Astrocyte (in vitro differentiated cells and primary cell): Measurements from ENCODE around the gene LHPP. TPM values are rescaled to one million over a fixed set of nuclear protein-coding genes. Genes with fewer than 3 reads are reported as not detected.

Experiments
- DNase-seq: peaks from one replicate; pipeline ENCODE4 v3.0.0-alpha.2; 2010; ENCODE audit warnings: low read depth
- FAIRE-seq: peaks from 2 replicates; lab custom pipeline; 2011; peaks lifted over from hg19 to GRCh38; lab: Jason Lieb, UNC
- H2AFZ ChIP-seq: 2 replicates; pipeline ENCODE4 v1.6.0; 2012; ENCODE audit warnings: low read depth, low read length, inconsistent platforms
- H3K27ac ChIP-seq: 2 replicates; pipeline ENCODE4 v1.5.1; 2011; ENCODE audit warnings: low read depth, low read length, inconsistent platforms
- H3K27me3 ChIP-seq: 2 replicates; pipeline ENCODE4 v1.6.0; 2011; ENCODE audit warnings: low read length, inconsistent platforms; ENCODE audit not compliant: insufficient read depth
- H3K36me3 ChIP-seq: 2 replicates; pipeline ENCODE4 v1.5.1; 2011; ENCODE audit warnings: low read length, inconsistent platforms; ENCODE audit not compliant: insufficient read depth
- H3K4me1 ChIP-seq: 2 replicates; pipeline ENCODE4 v1.5.1; 2011; ENCODE audit warnings: low read length, inconsistent platforms; ENCODE audit not compliant: insufficient read depth
- H3K4me2 ChIP-seq: 2 replicates; pipeline ENCODE4 v1.6.0; 2012; ENCODE audit warnings: low read length, inconsistent platforms
- H3K4me3 ChIP-seq: 2 replicates; pipeline ENCODE4 v1.5.1; 2011; ENCODE audit warnings: low read depth, mild to moderate bottlenecking, low read length, inconsistent platforms; ENCODE audit not compliant: insufficient read depth
- H3K79me2 ChIP-seq: 2 replicates; pipeline ENCODE4 v1.6.0; 2012; ENCODE audit warnings: mild to moderate bottlenecking, low read length, inconsistent platforms; ENCODE audit not compliant: insufficient read depth
- H3K9ac ChIP-seq: 2 replicates; pipeline ENCODE4 v1.6.0; 2012; ENCODE audit warnings: mild to moderate bottlenecking, low read length, inconsistent platforms
- H3K9me3 ChIP-seq: 2 replicates; pipeline ENCODE4 v1.5.1; 2012; ENCODE audit warnings: low read depth, mild to moderate bottlenecking, low read length, inconsistent platforms; ENCODE audit not compliant: insufficient read depth
- H4K20me1 ChIP-seq: 2 replicates; pipeline ENCODE4 v1.6.0; 2012; ENCODE audit warnings: low read length, inconsistent platforms; ENCODE audit not compliant: insufficient read depth
- H3K27ac Mint-ChIP-seq: one replicate; pipeline ENCODE4 v1.8.0; 2021; ENCODE audit warnings: mild to moderate bottlenecking, mixed read lengths; ENCODE audit not compliant: unreplicated experiment
- H3K27me3 Mint-ChIP-seq: one replicate; pipeline ENCODE4 v1.8.0; 2021; ENCODE audit warnings: low read depth, mixed read lengths; ENCODE audit not compliant: unreplicated experiment
- H3K36me3 Mint-ChIP-seq: one replicate; pipeline ENCODE4 v1.8.0; 2021; ENCODE audit warnings: low read depth, mixed read lengths; ENCODE audit not compliant: unreplicated experiment
- H3K4me1 Mint-ChIP-seq: one replicate; pipeline ENCODE4 v1.8.0; 2021; ENCODE audit warnings: low read depth, mixed read lengths; ENCODE audit not compliant: unreplicated experiment
- H3K4me3 Mint-ChIP-seq: one replicate; pipeline ENCODE4 v1.8.0; 2021; ENCODE audit warnings: mild to moderate bottlenecking, moderate library complexity, mixed read lengths; ENCODE audit not compliant: unreplicated experiment
- H3K9me3 Mint-ChIP-seq: one replicate; pipeline ENCODE4 v1.8.0; 2021; ENCODE audit warnings: mild to moderate bottlenecking, mixed read lengths; ENCODE audit not compliant: unreplicated experiment
- EZH2 ChIP-seq: IDR thresholded peaks from 2 replicates; pipeline ENCODE4 v1.6.1; 2012; ENCODE audit warnings: mild to moderate bottlenecking, low read length, inconsistent platforms; ENCODE audit not compliant: insufficient read depth
- total RNA-seq: library from RNA; stranded (reverse); gene quantifications from 2 replicates; pipeline ENCODE4 v1.2.1, GENCODE V29; 2021
- TF ChIP-seq, protein P1 (sequence below): IDR thresholded peaks from 2 replicates; pipeline ENCODE4 v1.5.1; 2011; ENCODE audit warnings: low read depth, mild to moderate bottlenecking, inconsistent platforms, low read length, moderate library complexity; ENCODE audit not compliant: insufficient read depth

The LHPP gene
- total RNA-seq, 1 donor from 2014 or later: 6.9 TPM

GRCh38 chr10:124629842-124630241, 168.2 kb downstream of the LHPP start:
- Histone ChIP-seq H3K4me1 (no peaks in the 10 kb centered on the region), H3K79me2 (no peaks in the 10 kb centered on the region), H3K9ac (no peak overlapping the region), H3K27me3 (no peaks in the 10 kb centered on the region), H3K4me3 (no peak overlapping the region), H3K9me3 (no peaks in the 10 kb centered on the region), H3K4me2 (no peak overlapping the region), H4K20me1 (peaks cover 59% of the 10 kb centered on the region), H3K27ac (no peak overlapping the region), H3K36me3 (no peaks in the 10 kb centered on the region), H2AFZ (no peak overlapping the region)
- H3K27me3 Mint-ChIP-seq: peaks cover 2% of the 10 kb centered on the region
- H3K27ac Mint-ChIP-seq: no peak overlapping the region
- FAIRE-seq: no peak
- H3K4me1 Mint-ChIP-seq: peaks cover 4% of the 10 kb centered on the region
- no peak overlapping the region for H3K4me3 Mint-ChIP-seq
- H3K36me3 Mint-ChIP-seq: peaks cover 10% of the 10 kb centered on the region
- no peak for DNase-seq
- no peak for TF ChIP-seq EZH2
- TF ChIP-seq, protein P1, sequence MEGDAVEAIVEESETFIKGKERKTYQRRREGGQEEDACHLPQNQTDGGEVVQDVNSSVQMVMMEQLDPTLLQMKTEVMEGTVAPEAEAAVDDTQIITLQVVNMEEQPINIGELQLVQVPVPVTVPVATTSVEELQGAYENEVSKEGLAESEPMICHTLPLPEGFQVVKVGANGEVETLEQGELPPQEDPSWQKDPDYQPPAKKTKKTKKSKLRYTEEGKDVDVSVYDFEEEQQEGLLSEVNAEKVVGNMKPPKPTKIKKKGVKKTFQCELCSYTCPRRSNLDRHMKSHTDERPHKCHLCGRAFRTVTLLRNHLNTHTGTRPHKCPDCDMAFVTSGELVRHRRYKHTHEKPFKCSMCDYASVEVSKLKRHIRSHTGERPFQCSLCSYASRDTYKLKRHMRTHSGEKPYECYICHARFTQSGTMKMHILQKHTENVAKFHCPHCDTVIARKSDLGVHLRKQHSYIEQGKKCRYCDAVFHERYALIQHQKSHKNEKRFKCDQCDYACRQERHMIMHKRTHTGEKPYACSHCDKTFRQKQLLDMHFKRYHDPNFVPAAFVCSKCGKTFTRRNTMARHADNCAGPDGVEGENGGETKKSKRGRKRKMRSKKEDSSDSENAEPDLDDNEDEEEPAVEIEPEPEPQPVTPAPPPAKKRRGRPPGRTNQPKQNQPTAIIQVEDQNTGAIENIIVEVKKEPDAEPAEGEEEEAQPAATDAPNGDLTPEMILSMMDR: no peak
- H3K9me3 Mint-ChIP-seq: no peaks in the 10 kb centered on the region

GRCh38 chr10:124630551-124630950, 168.9 kb downstream of the LHPP start:
- FAIRE-seq (no peak), DNase-seq (no peak)
- no peak overlapping the region for H2AFZ ChIP-seq
- Mint-ChIP-seq H3K9me3 (no peaks in the 10 kb centered on the region), H3K27ac (no peak overlapping the region), H3K4me1 (peaks cover 4% of the 10 kb centered on the region), H3K4me3 (peak overlapping the region; percentile 34), H3K36me3 (peaks cover 10% of the 10 kb centered on the region), H3K27me3 (peaks cover 2% of the 10 kb centered on the region)
- H3K9ac ChIP-seq: no peak overlapping the region
- H3K9me3 ChIP-seq: no peaks in the 10 kb centered on the region
- H3K27ac ChIP-seq: no peak overlapping the region
- no peak overlapping the region for H3K4me2 ChIP-seq
- no peak overlapping the region for H3K4me3 ChIP-seq
- peaks cover 58% of the 10 kb centered on the region for H4K20me1 ChIP-seq
- no peaks in the 10 kb centered on the region for H3K36me3 ChIP-seq
- H3K4me1 ChIP-seq: no peaks in the 10 kb centered on the region
- TF ChIP-seq, protein P1: no peak
- TF ChIP-seq EZH2: no peak
- no peaks in the 10 kb centered on the region for H3K27me3 ChIP-seq
- H3K79me2 ChIP-seq: no peaks in the 10 kb centered on the region

DNA sequence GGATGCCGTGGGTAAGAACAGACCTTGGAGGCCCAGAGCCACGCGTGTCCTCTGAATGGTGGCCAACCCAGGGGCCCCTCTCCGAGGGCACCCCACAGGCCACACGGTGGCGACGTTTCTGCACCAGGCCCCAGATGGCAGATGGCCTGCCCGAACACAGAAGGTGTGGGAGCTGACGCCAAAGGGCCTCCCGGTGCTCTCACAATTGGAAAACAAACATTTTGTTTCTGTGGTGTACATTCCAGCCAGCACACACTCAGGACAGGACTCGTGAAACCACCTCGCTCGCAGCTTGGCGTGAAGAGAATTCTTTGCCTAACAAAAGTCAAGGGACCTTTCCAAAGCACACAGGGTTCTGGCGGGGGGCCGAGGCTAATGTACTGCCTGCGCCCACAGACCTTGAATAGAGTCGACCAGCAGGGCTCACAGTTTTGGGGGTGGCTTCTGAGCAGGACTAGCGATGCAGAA, 170.5 kb downstream of the LHPP start:
- FAIRE-seq: no peak
- H3K4me1 ChIP-seq: no peaks in the 10 kb centered on the region
- peak; percentile 53 for DNase-seq
- no peak overlapping the region for H3K9ac ChIP-seq
- no peaks in the 10 kb centered on the region for H3K27me3 ChIP-seq
- Mint-ChIP-seq H3K27me3 (peaks cover 2% of the 10 kb centered on the region), H3K36me3 (peaks cover 13% of the 10 kb centered on the region), H3K4me1 (no peaks in the 10 kb centered on the region), H3K9me3 (no peaks in the 10 kb centered on the region), H3K4me3 (no peak overlapping the region), H3K27ac (no peak overlapping the region)
- no peak for TF ChIP-seq EZH2
- TF ChIP-seq, protein P1: no peak
- H3K27ac ChIP-seq: no peak overlapping the region
- no peak overlapping the region for H3K4me2 ChIP-seq
- H4K20me1 ChIP-seq: peaks cover 51% of the 10 kb centered on the region
- H3K9me3 ChIP-seq: no peaks in the 10 kb centered on the region
- H3K79me2 ChIP-seq: no peaks in the 10 kb centered on the region
- H2AFZ ChIP-seq: no peak overlapping the region
- no peak overlapping the region for H3K4me3 ChIP-seq
- H3K36me3 ChIP-seq: no peaks in the 10 kb centered on the region
